ENCODE measurements around the gene SLC15A4.

The SLC15A4 gene

DNA sequence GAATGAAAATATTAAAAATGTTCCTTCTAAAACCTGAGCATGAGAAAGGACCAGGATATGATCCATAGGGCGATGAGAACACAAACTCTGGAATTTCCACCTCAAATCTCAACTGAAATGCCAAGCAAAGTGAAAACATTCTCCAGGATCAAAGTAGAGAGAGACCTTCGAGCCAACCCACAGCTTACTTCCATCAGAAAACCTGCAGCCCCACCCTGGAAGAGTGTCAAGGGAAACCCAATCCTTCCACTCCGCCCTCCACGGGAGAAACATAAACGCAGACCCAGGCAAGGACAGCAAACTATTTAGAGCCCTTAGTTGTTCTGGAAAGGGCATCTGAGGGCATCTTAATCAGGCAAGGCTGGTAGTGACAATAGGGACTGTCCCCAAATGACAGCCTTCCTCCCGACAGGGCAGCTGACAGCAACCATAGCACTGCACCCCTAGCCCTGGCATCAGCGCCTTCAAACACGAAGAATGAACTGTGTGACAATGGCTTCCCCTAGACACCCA is 21.8 kb downstream of the SLC15A4 start:
- WGBS, 2 experiments (ENCODE audit: insufficient coverage in 2 of 2): 90 to 93% methylated on average over 5 to 6 of the region's 8 CpGs

DNA sequence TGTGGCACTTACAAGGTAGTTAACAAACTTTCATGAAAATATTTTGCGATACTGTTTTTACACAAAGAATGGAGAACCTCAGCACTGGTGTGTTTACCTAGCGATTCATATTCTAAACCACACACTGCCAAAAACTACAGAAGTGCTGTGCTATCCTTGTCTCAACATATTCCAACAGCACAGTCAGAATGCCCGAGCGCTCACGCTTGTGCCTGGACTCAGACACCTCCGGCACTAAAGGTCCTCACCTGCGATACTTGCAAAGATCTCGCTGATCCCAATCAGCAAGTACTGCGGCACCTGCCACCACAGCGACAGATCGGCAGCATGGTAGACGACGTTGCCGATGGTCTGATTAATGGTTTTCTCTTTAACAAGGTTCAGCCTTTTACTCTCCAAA is 23.2 kb downstream of the SLC15A4 start:
- 94 to 95% methylated on average over 8 to 12 of the region's 14 CpGs for WGBS, 2 experiments (ENCODE audit: insufficient coverage in 2 of 2)
- peaks cover 14% of the 10 kb centered on the region for H3K4me1 ChIP-seq (ENCODE audit: control insufficient read depth, insufficient read depth, low read length, poor library complexity, severe bottlenecking)
- H3K9me3 ChIP-seq (ENCODE audit: control insufficient read depth, low read length): no peaks in the 10 kb centered on the region
- no peak overlapping the region for H3K4me3 ChIP-seq (ENCODE audit: extremely low read depth, insufficient read depth, low read length, poor library complexity, severe bottlenecking)
- H3K36me3 ChIP-seq (ENCODE audit: control insufficient read depth, insufficient read depth, low read length): peaks cover 78% of the 10 kb centered on the region
- no peak overlapping the region for H3K27ac ChIP-seq (ENCODE audit: low read depth, low read length, severe bottlenecking)

More for the DNA sequence above, 21.8 kb downstream of the SLC15A4 start:
- no peaks in the 10 kb centered on the region for H3K9me3 ChIP-seq (ENCODE audit: control insufficient read depth, low read length)
- no peak overlapping the region for H3K4me3 ChIP-seq (ENCODE audit: extremely low read depth, insufficient read depth, low read length, poor library complexity, severe bottlenecking)
- no peak overlapping the region for H3K27ac ChIP-seq (ENCODE audit: low read depth, low read length, severe bottlenecking)
- H3K36me3 ChIP-seq (ENCODE audit: control insufficient read depth, insufficient read depth, low read length): peaks cover 71% of the 10 kb centered on the region
- H3K4me1 ChIP-seq (ENCODE audit: control insufficient read depth, insufficient read depth, low read length, poor library complexity, severe bottlenecking): peaks cover 10% of the 10 kb centered on the region

DNA sequence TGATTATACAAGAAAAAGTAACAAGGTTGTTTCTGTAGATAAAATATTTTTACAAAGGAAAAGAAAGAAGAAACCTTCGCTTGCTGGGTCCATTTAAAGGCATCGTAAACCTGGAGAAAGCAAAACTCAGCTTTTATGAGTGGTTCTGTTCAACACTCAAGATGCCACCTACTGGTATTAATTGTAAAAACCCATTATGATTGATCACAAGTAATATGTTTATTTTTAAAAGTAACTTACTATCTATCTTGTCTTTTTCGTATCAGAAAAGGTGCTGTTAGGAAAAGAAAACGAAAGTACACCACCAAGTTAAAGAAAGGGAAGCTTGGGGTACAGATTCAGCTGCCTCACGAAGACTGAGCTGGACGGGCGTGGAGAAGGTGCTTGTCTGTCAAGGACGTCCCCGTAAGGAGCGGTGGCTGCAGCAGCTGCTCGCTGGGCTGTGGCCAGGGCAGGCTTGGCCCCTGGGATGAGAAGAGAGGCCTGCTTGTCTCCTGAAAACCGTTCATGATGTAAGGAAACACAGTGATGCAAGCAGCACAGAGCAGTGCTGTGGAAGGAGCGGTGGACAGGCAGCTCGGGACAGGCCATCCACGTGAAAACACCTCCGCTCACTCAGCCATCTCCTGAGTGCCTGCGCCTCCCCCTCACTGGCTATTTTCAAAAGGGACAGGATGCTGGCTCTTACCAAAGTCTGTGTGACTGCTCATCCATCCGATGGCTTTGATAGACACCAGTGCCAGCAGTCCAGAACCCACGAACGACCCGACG is 25.0 kb downstream of the SLC15A4 start:
- peaks cover 83% of the 10 kb centered on the region for H3K36me3 ChIP-seq (ENCODE audit: control insufficient read depth, insufficient read depth, low read length)
- H3K4me3 ChIP-seq (ENCODE audit: extremely low read depth, insufficient read depth, low read length, poor library complexity, severe bottlenecking): no peak overlapping the region
- 84 to 92% methylated on average over 13 to 20 of the region's 22 CpGs for WGBS, 2 experiments (ENCODE audit: insufficient coverage in 2 of 2)
- peaks cover 14% of the 10 kb centered on the region for H3K4me1 ChIP-seq (ENCODE audit: control insufficient read depth, insufficient read depth, low read length, poor library complexity, severe bottlenecking)
- no peaks in the 10 kb centered on the region for H3K9me3 ChIP-seq (ENCODE audit: control insufficient read depth, low read length)
- no peak overlapping the region for H3K27ac ChIP-seq (ENCODE audit: low read depth, low read length, severe bottlenecking)

DNA sequence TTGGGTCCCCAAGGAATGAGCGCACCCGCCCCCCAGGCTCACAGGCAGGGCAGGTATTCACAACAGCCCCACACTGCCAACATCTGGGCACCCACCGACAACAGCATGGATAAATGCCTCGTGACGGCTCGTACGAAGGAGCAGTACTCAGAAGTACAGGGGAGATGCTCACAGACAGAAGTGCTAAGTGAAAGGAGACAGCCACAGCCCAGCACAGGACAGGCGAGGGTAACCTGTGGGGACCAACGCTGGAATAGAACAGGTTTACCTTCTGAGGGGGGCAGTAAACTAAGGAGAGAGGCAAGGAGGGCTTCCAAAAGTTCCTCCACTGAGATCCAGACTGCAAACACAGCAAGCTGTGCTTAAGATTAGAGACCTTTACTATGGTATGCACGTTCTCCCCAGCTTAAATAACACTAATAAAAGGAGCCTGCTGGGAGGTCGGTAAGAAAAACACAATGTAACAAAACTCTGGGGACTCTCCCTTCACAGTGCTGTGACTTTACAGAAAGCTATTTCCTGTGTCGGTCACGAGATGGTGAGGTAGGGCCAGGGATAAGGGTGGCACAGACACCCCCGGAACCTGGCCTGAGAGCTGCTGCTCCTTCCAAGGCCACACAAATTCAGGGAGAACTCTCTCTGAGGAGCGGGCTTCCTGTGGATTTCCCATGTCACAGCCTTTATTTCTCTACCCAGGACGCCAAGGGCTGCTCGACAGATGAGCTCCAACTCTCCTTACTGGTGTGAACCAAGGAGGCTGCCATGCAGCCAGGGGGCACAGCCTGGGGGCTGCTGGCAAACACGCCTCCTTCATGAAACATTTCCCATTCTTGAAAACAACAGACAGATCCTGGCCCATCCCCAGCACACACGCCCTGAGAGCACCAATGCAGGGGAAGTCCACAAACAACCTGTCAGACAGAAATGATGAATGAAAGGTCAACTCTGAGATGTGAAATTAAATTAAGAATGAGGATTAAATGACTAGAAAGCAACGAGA is 26.3 kb downstream of the SLC15A4 start:
- Histone ChIP-seq H3K4me3 (ENCODE audit: extremely low read depth, insufficient read depth, low read length, poor library complexity, severe bottlenecking) (no peak overlapping the region), H3K4me1 (ENCODE audit: control insufficient read depth, insufficient read depth, low read length, poor library complexity, severe bottlenecking) (peaks cover 14% of the 10 kb centered on the region), H3K36me3 (ENCODE audit: control insufficient read depth, insufficient read depth, low read length) (peaks cover 81% of the 10 kb centered on the region), H3K27ac (ENCODE audit: low read depth, low read length, severe bottlenecking) (peak overlapping the region; percentile 79), H3K9me3 (ENCODE audit: control insufficient read depth, low read length) (no peaks in the 10 kb centered on the region)
- 68 to 70% methylated on average over 13 to 16 of the region's 20 CpGs for WGBS, 2 experiments (ENCODE audit: insufficient coverage in 2 of 2)

DNA sequence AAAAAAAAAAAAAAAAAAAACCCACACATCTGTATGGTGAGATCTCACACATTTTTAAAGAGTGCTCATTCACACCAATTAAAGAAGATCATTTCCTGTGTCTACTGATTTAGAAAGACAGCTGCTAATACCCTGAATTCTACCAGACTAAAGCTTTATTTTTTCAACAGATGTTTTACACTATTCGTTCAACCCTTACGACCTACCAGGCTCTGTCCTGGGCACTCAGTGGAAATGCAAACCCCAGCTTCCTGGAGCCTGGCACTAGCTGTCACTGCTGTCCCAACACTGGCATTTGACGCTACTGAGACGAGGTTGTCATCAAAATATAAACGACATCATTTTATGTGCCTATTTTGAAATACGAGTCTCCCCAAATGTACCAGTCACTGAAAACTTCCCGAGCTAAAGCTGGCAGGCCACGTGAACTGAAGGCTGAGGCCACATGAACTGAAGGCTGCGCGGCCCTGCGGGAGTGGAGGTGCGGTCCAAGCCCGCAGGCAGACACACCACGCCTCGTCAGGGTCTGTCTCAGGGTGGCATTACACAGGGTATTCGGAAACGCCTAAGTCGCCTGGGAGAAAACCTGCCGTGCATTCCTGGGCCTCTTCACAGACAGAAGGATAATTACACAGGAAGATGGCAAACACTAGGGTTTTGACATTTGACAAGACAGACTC is 27.2 kb downstream of the SLC15A4 start:
- peaks cover 88% of the 10 kb centered on the region for H3K36me3 ChIP-seq (ENCODE audit: control insufficient read depth, insufficient read depth, low read length)

DNA sequence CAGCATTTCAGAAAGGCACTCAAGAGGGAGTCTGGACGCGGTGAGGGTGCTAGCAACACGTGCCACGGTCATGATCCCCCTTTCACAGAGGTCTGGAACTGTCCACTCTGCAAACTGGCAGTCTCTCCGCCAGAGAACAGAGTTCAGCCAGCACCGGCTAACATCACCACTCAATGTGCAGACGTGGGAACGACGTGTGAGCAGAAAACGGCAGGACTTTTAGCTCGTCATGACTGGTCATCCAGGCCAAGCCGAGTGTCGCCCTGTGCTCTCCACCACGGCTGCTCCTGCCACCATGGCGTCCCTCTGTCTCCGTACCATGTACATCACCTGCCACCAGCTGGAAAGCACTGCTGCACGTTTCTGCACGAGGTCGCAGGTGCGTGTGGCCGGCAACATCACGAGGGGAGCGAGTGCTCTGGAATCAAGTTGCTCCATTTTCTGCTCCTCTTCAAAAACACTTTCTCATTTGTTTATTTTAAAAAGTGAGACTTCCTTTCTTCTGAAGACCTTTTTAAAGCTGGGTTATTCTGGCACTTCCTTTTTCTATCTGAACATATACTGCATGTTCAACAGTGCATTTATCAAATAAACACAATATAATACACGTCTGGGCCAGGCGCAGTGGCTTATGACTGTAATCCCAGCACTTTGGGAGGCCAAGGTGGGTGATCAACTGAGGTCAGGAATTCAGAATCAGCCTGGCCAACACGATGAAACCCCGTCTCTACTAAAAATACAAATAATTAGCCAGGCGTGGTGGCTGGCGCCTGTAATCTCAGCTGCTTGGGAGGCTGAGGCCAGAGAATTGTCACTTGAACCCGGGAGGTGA is 28.0 kb downstream of the SLC15A4 start:
- Histone ChIP-seq H3K4me1 (ENCODE audit: control insufficient read depth, insufficient read depth, low read length, poor library complexity, severe bottlenecking) (peaks cover 14% of the 10 kb centered on the region), H3K4me3 (ENCODE audit: extremely low read depth, insufficient read depth, low read length, poor library complexity, severe bottlenecking) (no peak overlapping the region), H3K9me3 (ENCODE audit: control insufficient read depth, low read length) (no peaks in the 10 kb centered on the region), H3K36me3 (ENCODE audit: control insufficient read depth, insufficient read depth, low read length) (peaks cover 88% of the 10 kb centered on the region), H3K27ac (ENCODE audit: low read depth, low read length, severe bottlenecking) (no peak overlapping the region)
- 92 to 96% methylated on average over 27 of the region's 30 CpGs for WGBS, 2 experiments (ENCODE audit: insufficient coverage in 2 of 2)

More for the DNA sequence above, 27.2 kb downstream of the SLC15A4 start:
- Histone ChIP-seq H3K4me3 (ENCODE audit: extremely low read depth, insufficient read depth, low read length, poor library complexity, severe bottlenecking) (no peak overlapping the region), H3K4me1 (ENCODE audit: control insufficient read depth, insufficient read depth, low read length, poor library complexity, severe bottlenecking) (peaks cover 14% of the 10 kb centered on the region), H3K27ac (ENCODE audit: low read depth, low read length, severe bottlenecking) (peak overlapping the region; percentile 79), H3K9me3 (ENCODE audit: control insufficient read depth, low read length) (no peaks in the 10 kb centered on the region)
- 94% methylated on average over 19 of the region's 19 CpGs for whole genome bisulfite sequencing, 2 experiments (ENCODE audit: insufficient coverage in 2 of 2)

DNA sequence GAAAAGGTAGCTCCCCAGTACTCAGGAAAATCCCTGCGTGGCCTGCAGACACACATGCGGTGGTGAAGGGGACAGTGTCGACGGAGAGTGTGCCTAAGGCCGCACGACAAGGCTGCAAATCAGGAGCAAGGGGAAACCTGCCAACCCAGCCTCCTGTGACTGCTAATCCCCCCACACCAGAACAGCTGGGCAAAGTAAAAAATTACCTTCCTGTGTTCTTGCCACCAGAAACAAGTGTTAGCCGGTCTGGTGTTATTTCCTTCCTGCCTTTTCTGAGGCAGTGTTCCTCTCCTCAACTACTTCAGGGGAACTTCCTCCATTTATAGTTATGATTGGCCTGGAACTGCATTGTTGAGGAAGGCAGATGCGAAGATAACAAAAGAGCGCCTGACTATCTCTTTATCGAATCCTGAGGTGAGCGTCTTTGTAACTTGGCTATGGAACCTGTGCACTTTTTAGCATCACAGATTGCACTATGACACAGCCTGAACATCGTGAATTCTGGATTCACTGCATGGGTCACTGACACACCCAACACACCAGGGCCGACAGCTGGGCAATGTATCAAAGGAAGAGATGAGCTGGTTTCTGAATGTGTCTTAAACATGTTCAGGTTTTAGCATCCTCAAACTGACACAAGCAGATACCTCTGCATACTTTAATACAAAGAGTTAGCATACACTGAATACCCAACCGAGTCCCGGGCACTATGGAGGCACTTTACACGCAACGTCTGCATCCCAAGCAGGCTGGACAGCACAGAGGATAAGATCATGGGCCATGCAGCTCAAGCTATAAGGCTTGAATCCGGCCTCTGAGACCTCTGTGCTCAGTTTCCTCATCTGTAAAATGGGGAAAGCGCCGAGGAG is 28.9 kb downstream of the SLC15A4 start:
- WGBS, 2 experiments (ENCODE audit: insufficient coverage in 2 of 2): 80 to 84% methylated on average over 18 of the region's 20 CpGs
- Histone ChIP-seq H3K36me3 (ENCODE audit: control insufficient read depth, insufficient read depth, low read length) (peaks cover 83% of the 10 kb centered on the region), H3K4me1 (ENCODE audit: control insufficient read depth, insufficient read depth, low read length, poor library complexity, severe bottlenecking) (peaks cover 14% of the 10 kb centered on the region), H3K27ac (ENCODE audit: low read depth, low read length, severe bottlenecking) (no peak overlapping the region), H3K4me3 (ENCODE audit: extremely low read depth, insufficient read depth, low read length, poor library complexity, severe bottlenecking) (no peak overlapping the region), H3K9me3 (ENCODE audit: control insufficient read depth, low read length) (no peaks in the 10 kb centered on the region)

DNA sequence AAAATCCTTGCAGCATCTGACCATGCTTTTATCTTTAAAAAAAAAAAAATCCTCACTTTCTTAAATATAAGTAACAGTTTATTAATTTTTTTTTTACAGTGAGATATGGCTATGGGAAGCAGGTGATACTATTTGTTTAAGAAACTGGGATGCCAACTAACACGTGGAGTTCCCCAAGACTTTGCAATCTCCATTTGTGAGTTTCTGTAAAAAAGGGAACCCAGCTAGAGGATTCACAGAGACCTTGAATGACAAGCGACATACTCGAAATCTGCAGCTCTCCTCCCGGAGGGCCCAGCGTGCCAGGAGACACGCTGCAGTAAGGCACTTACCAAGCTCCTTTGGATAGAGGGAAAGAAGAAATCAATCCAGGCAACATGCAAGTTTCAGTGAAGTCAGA is 30.1 kb downstream of the SLC15A4 start:
- WGBS, 2 experiments (ENCODE audit: insufficient coverage in 2 of 2): 93 to 94% methylated on average over 6 of the region's 6 CpGs
- Histone ChIP-seq H3K4me1 (ENCODE audit: control insufficient read depth, insufficient read depth, low read length, poor library complexity, severe bottlenecking) (peaks cover 14% of the 10 kb centered on the region), H3K9me3 (ENCODE audit: control insufficient read depth, low read length) (no peaks in the 10 kb centered on the region), H3K27ac (ENCODE audit: low read depth, low read length, severe bottlenecking) (no peak overlapping the region), H3K36me3 (ENCODE audit: control insufficient read depth, insufficient read depth, low read length) (peaks cover 75% of the 10 kb centered on the region), H3K4me3 (ENCODE audit: extremely low read depth, insufficient read depth, low read length, poor library complexity, severe bottlenecking) (no peak overlapping the region)

DNA sequence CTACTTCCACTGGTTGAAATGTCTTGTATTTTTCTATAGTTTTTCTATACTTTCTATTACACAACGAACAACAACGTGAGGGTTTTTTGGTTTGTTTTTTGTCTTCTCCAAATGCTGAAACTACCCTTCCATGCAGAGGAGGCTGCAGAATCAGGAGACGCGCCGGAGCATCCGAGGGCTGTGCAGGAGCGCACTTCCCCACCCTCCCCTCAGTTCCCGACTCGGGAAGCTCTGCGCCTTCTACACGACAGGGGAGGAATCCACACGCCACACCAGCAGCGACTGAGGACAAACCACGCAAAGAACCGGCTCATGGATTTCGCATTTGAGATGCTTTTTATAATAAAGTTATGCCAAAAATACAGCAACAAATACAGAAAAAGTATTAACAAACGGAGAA is 30.9 kb downstream of the SLC15A4 start:
- 94 to 99% methylated on average over 8 to 11 of the region's 17 CpGs for WGBS, 2 experiments (ENCODE audit: insufficient coverage in 2 of 2)
- H3K27ac ChIP-seq (ENCODE audit: low read depth, low read length, severe bottlenecking): no peak overlapping the region
- H3K36me3 ChIP-seq (ENCODE audit: control insufficient read depth, insufficient read depth, low read length): peaks cover 67% of the 10 kb centered on the region

More for the DNA sequence above, 30.9 kb downstream of the SLC15A4 start:
- no peaks in the 10 kb centered on the region for H3K9me3 ChIP-seq (ENCODE audit: control insufficient read depth, low read length)
- H3K4me1 ChIP-seq (ENCODE audit: control insufficient read depth, insufficient read depth, low read length, poor library complexity, severe bottlenecking): peaks cover 8% of the 10 kb centered on the region
- no peak overlapping the region for H3K4me3 ChIP-seq (ENCODE audit: extremely low read depth, insufficient read depth, low read length, poor library complexity, severe bottlenecking)
